Lower lobe of right lung (tissue), 2 donors: ENCODE data around the gene SLC39A3. TPM values are rescaled to one million over a fixed set of nuclear protein-coding genes. Genes with fewer than 3 reads are reported as not detected.
A peak's percentile ranks its signal among the peaks of the same experiment; 100 is the strongest.

Experiments used
- ATAC-seq, 2 donors: fragments of 200-7000 bp; cut with Tn5 transposase; one replicate each; pipeline ENCODE4 v1.9.1; 2020 to 2022; ENCODE audit warnings: mild to moderate bottlenecking in 2 of 2, moderate library complexity in 2 of 2
- DNase-seq: peaks from one replicate; pipeline ENCODE4 v3.0.0-alpha.2; 2020
- H3K27ac ChIP-seq: fragments of 200-600 bp; one replicate; pipeline ENCODE4 v1.8.0; 2022
- H3K27me3 ChIP-seq: fragments of 200-600 bp; one replicate; pipeline ENCODE4 v1.8.0; 2022; ENCODE audit warnings: low read depth
- H3K36me3 ChIP-seq: fragments of 200-600 bp; one replicate; pipeline ENCODE4 v1.8.0; 2022; ENCODE audit warnings: mild to moderate bottlenecking
- H3K4me1 ChIP-seq: fragments of 200-600 bp; one replicate; pipeline ENCODE4 v1.8.0; 2022
- H3K4me3 ChIP-seq: fragments of 200-600 bp; one replicate; pipeline ENCODE4 v1.8.0; 2022; ENCODE audit warnings: mild to moderate bottlenecking
- H3K9me3 ChIP-seq: fragments of 200-600 bp; one replicate; pipeline ENCODE4 v1.8.0; 2022
- intact Hi-C: fragments of 100-400 bp; cut with DNase I; formaldehyde crosslinking; loops from one replicate; pipeline ENCODE4 v1.11.0; 2022
- long read RNA-seq: library from polyadenylated mRNA; unstranded; transcript quantifications from one replicate; pipeline ENCODE4 v2.0.0, GENCODE V29; 2021
- total RNA-seq: library from RNA; stranded (reverse); fragmentation: NEBNext Ultra II Directional; extraction: Animal tissue kit (Norgen Biotek cat#: 25700); gene quantifications from one replicate; pipeline ENCODE4 v1.2.1, GENCODE V29; 2021
- TF ChIP-seq, protein P1 (sequence below): fragments of 200-600 bp; IDR thresholded peaks from one replicate; pipeline ENCODE4 v1.8.0; 2022; ENCODE audit warnings: antibody characterized with exemption, mild to moderate bottlenecking
- donor health status: DM: no; HTN: yes; CAD: no; lungs with severe emphysema.

Gene SLC39A3, protein sequence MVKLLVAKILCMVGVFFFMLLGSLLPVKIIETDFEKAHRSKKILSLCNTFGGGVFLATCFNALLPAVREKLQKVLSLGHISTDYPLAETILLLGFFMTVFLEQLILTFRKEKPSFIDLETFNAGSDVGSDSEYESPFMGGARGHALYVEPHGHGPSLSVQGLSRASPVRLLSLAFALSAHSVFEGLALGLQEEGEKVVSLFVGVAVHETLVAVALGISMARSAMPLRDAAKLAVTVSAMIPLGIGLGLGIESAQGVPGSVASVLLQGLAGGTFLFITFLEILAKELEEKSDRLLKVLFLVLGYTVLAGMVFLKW
- 24.4 TPM for total RNA-seq
- long read RNA-seq, transcript SLC39A3-201 (3 exons, 1,502 nt) = major isoform, 69 of 89 reads
- long read RNA-seq, partial matches to known transcripts = 10 of 89 reads
- long read RNA-seq, other reads (novel, unspliced or antisense) = 5 of 89 reads

DNA sequence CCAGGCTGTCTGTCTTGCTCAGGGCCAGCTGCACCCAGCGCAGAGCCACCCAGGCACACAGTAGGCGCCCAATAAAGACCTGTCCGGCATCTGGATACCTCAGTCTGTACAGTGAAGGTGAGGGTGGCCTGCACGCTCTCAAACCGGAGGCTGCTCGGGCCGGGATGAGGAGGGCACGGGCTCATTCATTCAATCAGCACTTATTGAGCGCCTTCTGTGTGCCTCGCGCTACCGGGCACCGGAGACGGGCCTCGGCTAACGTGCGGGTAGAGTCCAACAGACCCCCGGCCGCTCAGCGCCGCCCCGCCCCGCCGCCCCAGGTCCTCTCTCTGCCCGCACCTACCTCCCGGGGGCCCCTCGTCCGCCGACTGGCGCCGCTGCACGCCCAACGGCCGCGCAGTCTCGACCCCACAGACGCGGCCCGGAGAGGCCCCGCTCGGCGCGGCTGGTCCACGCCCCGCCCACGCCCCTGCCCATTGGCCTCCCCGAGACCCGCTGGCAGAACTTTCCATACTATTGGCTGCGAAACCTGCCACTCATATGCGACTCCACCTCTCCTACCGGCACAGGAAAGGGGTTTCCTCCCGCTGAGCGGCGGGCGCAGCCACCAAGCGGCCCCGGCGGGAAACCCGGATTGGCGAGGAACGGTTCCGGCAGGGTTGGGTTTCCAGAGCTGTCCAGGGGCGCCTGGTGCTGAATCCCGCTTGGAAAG lies at the start of gene SLC39A3:
SLC39A3 (minus strand) TSS at position 416 of the 712 bp plus-strand sequence. CDS start 2,760 bp downstream, outside the sequence.
- no peaks in the 10 kb centered on the region for H3K9me3 ChIP-seq
- H3K4me1 ChIP-seq = peaks cover 15% of the 10 kb centered on the region
- peaks cover 20% of the 10 kb centered on the region for H3K36me3 ChIP-seq
- H3K4me3 ChIP-seq = peak within 1 kb of the TSS; percentile 99
- peak within 1 kb of the TSS; percentile 78 for H3K27ac ChIP-seq
- ATAC-seq (peak; percentile 100), DNase-seq (peak; percentile 96)
- H3K27me3 ChIP-seq = no peaks in the 10 kb centered on the region
- TF ChIP-seq, protein P1, sequence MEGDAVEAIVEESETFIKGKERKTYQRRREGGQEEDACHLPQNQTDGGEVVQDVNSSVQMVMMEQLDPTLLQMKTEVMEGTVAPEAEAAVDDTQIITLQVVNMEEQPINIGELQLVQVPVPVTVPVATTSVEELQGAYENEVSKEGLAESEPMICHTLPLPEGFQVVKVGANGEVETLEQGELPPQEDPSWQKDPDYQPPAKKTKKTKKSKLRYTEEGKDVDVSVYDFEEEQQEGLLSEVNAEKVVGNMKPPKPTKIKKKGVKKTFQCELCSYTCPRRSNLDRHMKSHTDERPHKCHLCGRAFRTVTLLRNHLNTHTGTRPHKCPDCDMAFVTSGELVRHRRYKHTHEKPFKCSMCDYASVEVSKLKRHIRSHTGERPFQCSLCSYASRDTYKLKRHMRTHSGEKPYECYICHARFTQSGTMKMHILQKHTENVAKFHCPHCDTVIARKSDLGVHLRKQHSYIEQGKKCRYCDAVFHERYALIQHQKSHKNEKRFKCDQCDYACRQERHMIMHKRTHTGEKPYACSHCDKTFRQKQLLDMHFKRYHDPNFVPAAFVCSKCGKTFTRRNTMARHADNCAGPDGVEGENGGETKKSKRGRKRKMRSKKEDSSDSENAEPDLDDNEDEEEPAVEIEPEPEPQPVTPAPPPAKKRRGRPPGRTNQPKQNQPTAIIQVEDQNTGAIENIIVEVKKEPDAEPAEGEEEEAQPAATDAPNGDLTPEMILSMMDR = peak; percentile 28
- intact Hi-C loops = no loop called here

DNA sequence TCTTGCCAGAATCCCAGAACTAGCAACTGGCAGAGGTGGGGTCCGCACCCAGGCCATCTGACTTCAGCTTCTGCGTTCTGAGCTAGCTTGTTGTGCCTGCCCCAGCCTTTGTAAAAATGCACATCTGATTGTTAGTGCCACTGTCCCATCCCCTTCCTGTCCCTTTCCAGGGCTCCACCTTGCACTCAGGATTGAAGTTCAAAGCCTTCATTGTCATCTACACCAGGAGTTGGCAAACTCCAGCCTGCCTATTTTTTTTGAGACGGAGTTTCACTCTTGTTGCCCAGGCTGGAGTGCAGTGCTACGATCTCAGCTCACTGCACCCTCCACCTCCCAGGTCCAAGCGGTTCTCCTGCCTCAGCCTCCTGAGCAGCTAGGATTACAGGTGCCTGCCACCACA lies 48.4 kb upstream of the SLC39A3 start:
- intact Hi-C loops = no loop called here
- Histone ChIP-seq H3K4me1 (peaks cover 25% of the 10 kb centered on the region), H3K27ac (no peak overlapping the region), H3K36me3 (peaks cover 11% of the 10 kb centered on the region), H3K9me3 (no peaks in the 10 kb centered on the region), H3K4me3 (no peak overlapping the region), H3K27me3 (no peaks in the 10 kb centered on the region)
- no peak for DNase-seq
- no peak for ATAC-seq
- TF ChIP-seq, protein P1 = no peak

DNA sequence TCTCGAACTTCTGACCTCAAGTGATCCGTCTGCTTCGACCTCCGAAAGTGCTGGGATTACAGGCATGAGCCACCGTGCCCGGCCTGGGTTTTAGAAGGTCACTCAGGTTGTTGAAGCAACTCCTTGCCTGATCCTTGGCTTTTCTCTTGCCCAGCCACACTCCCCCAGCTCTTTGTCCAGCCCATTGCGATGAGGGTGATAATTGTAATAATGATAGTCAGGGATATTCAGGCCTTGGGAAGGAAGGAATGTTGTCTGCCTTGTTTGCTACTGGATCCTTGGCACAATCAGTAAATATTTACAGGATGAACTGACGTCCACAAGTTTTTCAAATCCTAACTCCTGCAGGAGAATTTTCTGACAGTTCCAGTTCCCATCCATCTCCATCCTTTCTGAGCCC lies 47.3 kb upstream of the SLC39A3 start:
- H3K27me3 ChIP-seq = no peaks in the 10 kb centered on the region
- intact Hi-C loops = no loop called here
- no peak for ATAC-seq

DNA sequence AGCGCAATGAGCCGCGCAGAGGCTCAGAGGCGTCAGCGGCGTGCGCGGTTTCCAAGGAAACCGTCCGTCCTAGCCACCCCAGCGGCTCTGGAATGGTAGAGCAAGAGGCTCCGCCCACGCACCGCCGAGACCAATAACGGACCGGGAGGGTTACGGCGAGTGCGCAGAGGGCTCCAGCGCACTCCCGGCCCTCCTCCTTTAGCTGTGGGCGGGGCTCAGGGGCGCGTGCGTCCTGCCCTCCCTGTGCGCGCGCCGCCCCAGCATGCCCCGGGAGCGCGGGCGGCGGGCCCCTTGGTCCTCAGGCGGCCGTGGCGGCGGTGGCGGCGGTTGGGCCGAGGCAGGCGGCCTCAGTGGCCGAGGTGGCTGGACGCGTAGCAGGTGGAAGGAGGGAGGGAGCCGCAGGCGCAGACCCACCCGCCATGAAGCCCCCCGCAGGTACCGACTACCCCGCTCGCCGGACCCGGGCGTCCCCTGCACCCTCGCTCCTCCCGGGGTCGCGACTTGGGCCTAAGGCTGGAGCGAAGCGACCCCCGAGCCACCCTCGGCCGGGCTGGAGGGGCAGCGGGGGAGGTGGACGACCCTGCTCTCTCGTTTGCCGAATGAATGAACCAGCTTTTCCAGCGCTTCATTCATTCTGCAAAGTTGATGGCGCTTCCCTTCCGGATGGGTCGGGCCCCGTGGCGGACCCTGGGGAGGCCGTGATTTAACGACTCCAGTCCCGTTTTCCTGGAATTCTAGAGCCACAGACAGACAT lies 45.6 kb upstream of the SLC39A3 start, which contains the start of gene THOP1:
THOP1 (plus strand) TSS at position 260 of the 754 bp plus-strand sequence; CDS start at position 420, 160 bp downstream.
- ATAC-seq (peak; percentile 92 to 97), DNase-seq (peak; percentile 100)
- Histone ChIP-seq H3K27ac (peak within 1 kb of the TSS; percentile 79), H3K36me3 (peaks cover 4% of the 10 kb centered on the region), H3K9me3 (no peaks in the 10 kb centered on the region), H3K4me1 (peaks cover 47% of the 10 kb centered on the region), H3K27me3 (no peaks in the 10 kb centered on the region), H3K4me3 (peak within 1 kb of the TSS; percentile 88)
- intact Hi-C loops = no loop called here
- TF ChIP-seq, protein P1 = no peak

More for the DNA sequence above, 47.3 kb upstream of the SLC39A3 start:
- no peaks in the 10 kb centered on the region for H3K9me3 ChIP-seq
- H3K27ac ChIP-seq = no peak overlapping the region
- TF ChIP-seq, protein P1 = no peak
- H3K4me3 ChIP-seq = no peak overlapping the region
- peaks cover 11% of the 10 kb centered on the region for H3K36me3 ChIP-seq
- H3K4me1 ChIP-seq = peaks cover 31% of the 10 kb centered on the region
- DNase-seq = no peak

DNA sequence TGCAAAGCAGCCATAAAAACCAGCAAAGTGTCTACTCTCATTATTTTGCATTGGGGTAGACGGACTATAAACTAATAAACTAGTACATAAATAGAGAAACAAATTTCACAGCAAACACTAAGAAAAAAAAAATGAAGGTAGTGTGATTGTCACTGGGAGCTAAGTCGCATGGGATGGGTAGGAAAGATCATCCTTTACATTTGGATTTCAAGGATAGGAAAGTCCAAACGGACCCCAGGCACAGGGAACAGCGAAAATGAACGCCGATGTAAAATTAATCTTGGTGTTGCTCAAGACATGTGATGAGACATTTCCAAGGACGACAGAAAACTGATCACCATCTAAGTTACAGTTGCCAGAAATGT lies 43.9 kb upstream of the SLC39A3 start:
- Histone ChIP-seq H3K4me3 (peak overlapping the region; percentile 99), H3K36me3 (no peaks in the 10 kb centered on the region), H3K27me3 (no peaks in the 10 kb centered on the region), H3K9me3 (no peaks in the 10 kb centered on the region), H3K4me1 (peaks cover 50% of the 10 kb centered on the region), H3K27ac (peak overlapping the region; percentile 93)
- TF ChIP-seq, protein P1 = no peak
- no peak for DNase-seq
- no peak for ATAC-seq
- intact Hi-C loops = no loop called here
